Brain microvascular endothelial cell (primary cell): ENCODE measurements around the gene DOCK4.

ENCODE experiments used
- DNase-seq: peaks from one replicate; pipeline ENCODE4 v3.0.0-alpha.2; 2020
- H3K27ac ChIP-seq: fragments of 250-450 bp; sonication (Bioruptor Pico); 2 replicates; pipeline ENCODE4 v1.5.1; 2020; ENCODE audit warnings: mild to moderate bottlenecking, moderate library complexity
- H3K27me3 ChIP-seq: fragments of 250-450 bp; sonication (Bioruptor Pico); replicated peaks from 2 replicates; pipeline ENCODE4 v1.5.1; 2020; ENCODE audit warnings: mild to moderate bottlenecking
- H3K36me3 ChIP-seq: fragments of 250-450 bp; sonication (Bioruptor Pico); replicated peaks from 2 replicates; pipeline ENCODE4 v1.5.1; 2020; ENCODE audit warnings: mild to moderate bottlenecking
- H3K4me3 ChIP-seq: 2 replicates; pipeline ENCODE4 v1.5.1; 2011; ENCODE audit warnings: low read depth, mild to moderate bottlenecking, control low read depth, low read length, moderate library complexity
- in situ Hi-C: cut with HindIII; loops from 2 replicates; pipeline ENCODE4 v1.10.0; 2017; ENCODE audit warnings: low sequenced_read_pairs, low pct_ligation_motif_present
- TF ChIP-seq, protein P1 (sequence below): IDR thresholded peaks from 2 replicates; pipeline ENCODE4 v1.5.1; 2011; ENCODE audit warnings: low read depth, mild to moderate bottlenecking, moderate library complexity, low read length, control low read depth, inconsistent platforms; ENCODE audit errors: missing control alignments

Gene DOCK4

GRCh38 chr7:112144284-112145059, 61.7 kb downstream of the DOCK4 start:
- no peaks in the 10 kb centered on the region for H3K36me3 ChIP-seq
- H3K4me3 ChIP-seq = no peak overlapping the region
- in situ Hi-C loops = no loop called here
- TF ChIP-seq, protein P1, sequence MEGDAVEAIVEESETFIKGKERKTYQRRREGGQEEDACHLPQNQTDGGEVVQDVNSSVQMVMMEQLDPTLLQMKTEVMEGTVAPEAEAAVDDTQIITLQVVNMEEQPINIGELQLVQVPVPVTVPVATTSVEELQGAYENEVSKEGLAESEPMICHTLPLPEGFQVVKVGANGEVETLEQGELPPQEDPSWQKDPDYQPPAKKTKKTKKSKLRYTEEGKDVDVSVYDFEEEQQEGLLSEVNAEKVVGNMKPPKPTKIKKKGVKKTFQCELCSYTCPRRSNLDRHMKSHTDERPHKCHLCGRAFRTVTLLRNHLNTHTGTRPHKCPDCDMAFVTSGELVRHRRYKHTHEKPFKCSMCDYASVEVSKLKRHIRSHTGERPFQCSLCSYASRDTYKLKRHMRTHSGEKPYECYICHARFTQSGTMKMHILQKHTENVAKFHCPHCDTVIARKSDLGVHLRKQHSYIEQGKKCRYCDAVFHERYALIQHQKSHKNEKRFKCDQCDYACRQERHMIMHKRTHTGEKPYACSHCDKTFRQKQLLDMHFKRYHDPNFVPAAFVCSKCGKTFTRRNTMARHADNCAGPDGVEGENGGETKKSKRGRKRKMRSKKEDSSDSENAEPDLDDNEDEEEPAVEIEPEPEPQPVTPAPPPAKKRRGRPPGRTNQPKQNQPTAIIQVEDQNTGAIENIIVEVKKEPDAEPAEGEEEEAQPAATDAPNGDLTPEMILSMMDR = no peak
- no peak overlapping the region for H3K27ac ChIP-seq
- H3K27me3 ChIP-seq = no peaks in the 10 kb centered on the region
- DNase-seq = no peak

DNA sequence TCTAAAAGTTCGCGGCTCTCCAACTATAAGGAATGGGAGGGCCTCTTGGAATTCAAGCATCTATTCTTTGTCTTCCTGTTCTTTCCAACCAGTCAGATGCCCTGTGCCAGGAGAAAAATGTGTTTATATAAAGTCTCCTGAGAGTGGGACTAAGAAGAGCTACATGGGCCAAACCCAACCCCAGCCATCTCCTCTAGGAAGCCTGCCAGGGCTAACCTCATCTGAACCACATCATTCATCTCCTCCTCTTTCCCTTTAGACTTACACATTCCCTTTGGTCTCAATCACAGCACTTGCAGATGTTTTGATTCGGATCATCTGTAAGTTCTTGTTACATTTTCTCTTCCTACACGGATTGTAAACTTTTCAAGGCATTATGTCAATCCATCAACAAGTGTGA, 62.6 kb downstream of the DOCK4 start:
- in situ Hi-C loops = no loop called here
- peak; percentile 82 for DNase-seq
- Histone ChIP-seq H3K36me3 (no peaks in the 10 kb centered on the region), H3K27me3 (no peaks in the 10 kb centered on the region), H3K27ac (peak overlapping the region; percentile 42), H3K4me3 (no peak overlapping the region)
- TF ChIP-seq, protein P1 = no peak

DNA sequence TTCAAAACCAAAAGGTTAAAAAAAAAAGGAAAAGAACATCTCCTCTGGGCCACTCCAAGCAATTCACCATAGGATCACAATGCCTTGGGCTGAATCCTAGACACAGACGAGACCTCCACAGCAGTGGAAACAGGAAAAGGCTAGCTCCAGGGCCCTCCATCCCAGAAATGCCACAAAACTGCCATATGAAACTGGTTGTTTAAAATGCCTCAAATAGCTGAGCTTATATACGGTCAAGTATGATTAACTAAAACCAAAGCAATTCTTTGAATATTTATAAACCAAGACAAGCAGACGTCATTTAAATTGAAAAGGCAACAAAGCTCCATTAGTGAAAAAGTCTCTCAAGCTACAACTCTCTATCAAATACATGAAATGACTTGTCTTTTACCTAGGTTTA, 63.1 kb downstream of the DOCK4 start:
- H3K27me3 ChIP-seq = no peaks in the 10 kb centered on the region
- no peak overlapping the region for H3K4me3 ChIP-seq
- in situ Hi-C loops = no loop called here
- H3K27ac ChIP-seq = peak overlapping the region; percentile 42
- TF ChIP-seq, protein P1 = no peak
- DNase-seq = no peak
- no peaks in the 10 kb centered on the region for H3K36me3 ChIP-seq

GRCh38 chr7:112140600-112140999, 65.6 kb downstream of the DOCK4 start:
- no peaks in the 10 kb centered on the region for H3K27me3 ChIP-seq
- H3K36me3 ChIP-seq = no peaks in the 10 kb centered on the region
- no peak for DNase-seq
- no peak overlapping the region for H3K27ac ChIP-seq
- no peak overlapping the region for H3K4me3 ChIP-seq
- TF ChIP-seq, protein P1 = no peak
- in situ Hi-C loops = no loop called here

- in situ Hi-C loops = no loop called here
- Histone ChIP-seq H3K36me3 (no peaks in the 10 kb centered on the region), H3K27ac (no peak overlapping the region), H3K4me3 (no peak overlapping the region), H3K27me3 (no peaks in the 10 kb centered on the region)
- no peak for DNase-seq
- TF ChIP-seq, protein P1 = no peak
Observed at GRCh38 chr7:112138938-112139337, 67.3 kb downstream of the DOCK4 start.
